ENCODE measurements around the gene ITLN2.

DNA sequence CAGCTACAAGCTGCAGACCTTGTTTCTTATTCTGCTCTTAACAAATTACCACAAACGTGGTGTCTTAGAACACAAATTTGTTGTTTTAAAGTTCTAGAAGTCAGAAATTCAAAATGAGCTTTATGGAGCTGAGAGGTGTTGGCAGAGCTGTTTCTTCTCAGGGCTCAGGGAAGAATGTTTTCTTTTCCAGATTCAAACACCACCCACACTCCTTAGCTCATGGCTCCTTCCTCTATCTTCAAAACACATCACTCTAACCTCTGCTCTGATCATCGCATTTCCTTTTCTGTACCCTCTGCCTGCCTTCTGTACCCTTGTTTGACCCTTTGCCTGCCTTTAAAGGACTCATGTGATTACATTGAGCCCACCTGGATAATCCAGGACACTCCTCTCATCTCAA lies 42.7 kb downstream of the ITLN2 start:
- TF ChIP-seq SP1 (IDR thresholded peaks at IDR 0.05; ENCODE audit: low read depth, low read length) (no peak), CTCF (IDR thresholded peaks at IDR 0.05; ENCODE audit: control extremely low read depth in 1 of 3, insufficient read depth in 1 of 3, low read depth in 1 of 3, low read length in 3 of 3) (no peak), RAD21 (IDR thresholded peaks at IDR 0.05 in 1 of 2, conservative IDR thresholded peaks at IDR 0.05 in 1 of 2; ENCODE audit: low read depth in 2 of 2, low read length in 2 of 2) (no peak)

Data from H1 (cell line).